Keratinocyte (primary cell): ENCODE measurements around the gene CNGA2.

Experiments used
- CTCF ChIP-seq, 3 experiments: IDR thresholded peaks in 1 of 3; conservative IDR thresholded peaks in 1 of 3; optimal IDR thresholded peaks in 1 of 3; 2 replicates in 2 of 3; 3 replicates in 1 of 3; pipeline versions ENCODE3 to v1.5.1; 2011; ENCODE audit warnings: low read length in 3 of 3, mild to moderate bottlenecking in 3 of 3, moderate library complexity in 2 of 3, control low read depth in 1 of 3, inconsistent platforms in 1 of 3; ENCODE audit not compliant: insufficient read depth in 2 of 3; ENCODE audit errors: extremely low read depth in 1 of 3
- EZH2 ChIP-seq: IDR thresholded peaks from one replicate; pipeline ENCODE4 v1.6.1; 2012; ENCODE audit warnings: inconsistent platforms, mild to moderate bottlenecking, low read length, moderate library complexity

- TF ChIP-seq CTCF (optimal IDR thresholded peaks at IDR 0.05 in 1 of 3, IDR thresholded peaks at IDR 0.05 in 1 of 3, conservative IDR thresholded peaks at IDR 0.05 in 1 of 3; ENCODE audit: extremely low read depth in 1 of 3, insufficient read depth in 2 of 3, low read length in 3 of 3) (no peak), EZH2 (no peak)
Observed at GRCh38 chrX:151752847-151753246, 18.3 kb downstream of the CNGA2 start.
